ENCODE results near the gene COL18A1.
A peak's percentile ranks its signal among the peaks of the same experiment; 100 is the strongest.

Gene COL18A1

GRCh38 chr21:45481977-45482898 is 77.3 kb downstream of the COL18A1 start:
- DNase-seq: no peak

DNA sequence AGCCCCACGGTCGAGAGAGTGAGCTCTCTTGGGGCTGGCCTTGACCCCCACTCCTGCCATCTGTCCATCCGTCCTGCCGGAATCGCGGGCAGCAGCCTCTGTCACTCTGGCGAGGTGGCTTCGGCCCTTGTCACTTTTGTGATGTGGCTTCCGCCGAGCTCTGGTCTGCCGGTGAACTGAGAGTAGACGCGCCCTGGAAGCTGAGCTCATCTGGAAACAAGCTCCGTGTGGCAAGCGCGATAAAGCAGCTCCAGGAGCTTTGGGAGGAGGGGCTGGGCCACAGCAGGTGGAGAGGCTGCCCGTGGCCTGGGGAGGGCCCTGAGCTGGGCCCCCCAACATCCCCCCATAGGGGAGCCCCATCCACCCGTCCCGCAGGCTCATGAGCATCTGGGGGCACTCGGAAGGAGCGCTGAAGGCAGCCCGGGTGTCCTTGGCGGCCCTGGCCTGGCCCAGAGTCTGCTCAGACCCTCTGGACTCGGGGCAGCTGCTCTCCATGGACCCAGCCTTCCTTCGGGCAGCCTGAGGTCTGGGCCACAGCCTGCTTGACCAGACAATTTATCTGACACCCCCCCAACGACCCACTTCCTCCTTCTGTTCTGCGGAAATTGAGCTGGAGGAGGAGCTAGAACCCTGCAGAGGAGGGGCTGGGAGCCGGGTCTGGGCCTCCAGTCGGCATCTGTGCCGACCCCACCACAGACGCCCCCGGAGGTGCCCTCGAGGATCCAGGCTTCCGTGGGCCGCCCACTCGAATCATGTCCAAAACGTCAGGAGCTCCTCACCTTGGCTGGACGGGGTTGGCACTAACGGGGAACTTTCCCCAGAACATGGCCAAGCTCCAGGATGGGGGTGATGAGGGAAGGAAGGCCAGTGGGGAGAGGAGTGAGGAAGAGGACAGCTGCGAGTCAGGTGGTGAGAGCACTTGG is 78.2 kb downstream of the COL18A1 start:
- DNase-seq: peak in 1 of 2 donors; percentile 22

- no peak for DNase-seq
Observed at GRCh38 chr21:45484318-45484717, 79.4 kb downstream of the COL18A1 start.

DNA sequence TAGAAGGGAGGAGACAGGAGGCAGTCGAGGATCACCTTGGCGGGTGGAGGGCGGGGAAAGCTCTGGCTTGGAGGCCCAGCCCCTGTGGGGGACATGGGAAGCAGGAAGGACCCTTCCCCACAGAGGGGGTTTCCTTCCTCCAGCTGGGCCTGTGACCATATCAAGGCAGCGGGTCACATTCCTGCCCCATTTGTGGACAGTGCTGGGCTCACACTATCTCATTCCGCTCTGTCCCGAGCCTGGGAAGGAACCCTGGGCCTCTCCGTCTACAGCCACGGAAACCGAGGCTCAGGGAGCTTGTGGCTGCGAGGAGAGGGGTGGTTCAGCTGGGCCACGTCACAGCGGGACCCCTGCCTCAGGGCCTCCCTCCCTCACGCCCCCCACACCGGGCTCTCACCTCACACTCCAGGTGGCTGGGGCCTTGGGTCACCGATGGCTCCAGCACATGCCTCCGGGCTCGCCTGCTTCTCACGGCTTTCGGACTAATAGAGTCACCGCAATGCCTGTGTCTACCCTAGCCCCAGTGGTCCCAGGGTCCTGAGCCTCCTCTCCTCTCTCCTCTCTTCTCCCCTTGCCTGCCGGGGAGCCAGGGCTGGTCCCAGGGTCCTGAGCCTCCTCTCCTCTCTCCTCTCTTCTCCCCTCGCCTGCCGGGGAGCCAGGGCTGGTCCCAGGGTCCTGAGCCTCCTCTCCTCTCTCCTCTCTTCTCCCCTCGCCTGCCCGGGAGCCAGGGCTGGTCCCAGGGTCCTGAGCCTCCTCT is 80.9 kb downstream of the COL18A1 start:
- DNase-seq: no peak

GRCh38 chr21:45486443-45487160 is 81.6 kb downstream of the COL18A1 start:
- DNase-seq: no peak

- DNase-seq: no peak
Observed at GRCh38 chr21:45487161-45487806, 82.3 kb downstream of the COL18A1 start.

DNA sequence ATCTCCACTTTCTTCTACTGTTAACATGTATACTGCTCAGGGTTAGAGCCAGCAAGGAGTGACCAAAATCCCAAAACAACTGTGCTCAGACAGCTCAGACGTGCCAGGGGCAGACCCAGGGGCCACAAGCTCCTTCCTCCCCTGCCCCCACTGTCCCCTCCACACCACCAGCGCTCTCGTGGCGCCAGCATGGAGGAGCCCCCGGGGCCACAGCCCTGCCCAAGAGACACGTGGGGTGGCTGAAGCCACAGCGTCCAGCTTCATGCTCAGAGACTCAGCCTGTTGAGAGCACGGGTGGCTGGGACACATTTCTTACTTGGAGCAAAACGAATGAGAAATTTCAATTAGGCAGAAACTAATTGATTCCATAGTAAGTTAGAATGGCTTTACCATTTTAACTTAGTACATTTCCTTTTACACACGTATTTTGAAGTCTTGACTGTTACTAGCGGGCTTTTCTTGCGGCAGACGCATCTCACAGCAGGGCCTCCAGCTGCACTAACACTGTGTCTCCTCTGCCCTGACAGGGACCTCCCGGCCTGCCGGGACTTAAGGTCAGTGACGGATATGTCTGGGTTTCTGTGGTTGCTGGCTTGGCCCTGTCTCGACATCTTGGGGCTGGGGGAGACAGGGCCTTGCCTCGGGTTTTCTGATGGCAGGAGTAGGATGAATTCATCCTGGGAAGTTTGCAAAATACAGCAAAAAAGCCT is 83.1 kb downstream of the COL18A1 start:
- no peak for DNase-seq

- no peak for DNase-seq
Observed at GRCh38 chr21:45488931-45489721, 84.2 kb downstream of the COL18A1 start.

- no peak for DNase-seq
Observed at GRCh38 chr21:45489722-45489982, 84.7 kb downstream of the COL18A1 start.

DNA sequence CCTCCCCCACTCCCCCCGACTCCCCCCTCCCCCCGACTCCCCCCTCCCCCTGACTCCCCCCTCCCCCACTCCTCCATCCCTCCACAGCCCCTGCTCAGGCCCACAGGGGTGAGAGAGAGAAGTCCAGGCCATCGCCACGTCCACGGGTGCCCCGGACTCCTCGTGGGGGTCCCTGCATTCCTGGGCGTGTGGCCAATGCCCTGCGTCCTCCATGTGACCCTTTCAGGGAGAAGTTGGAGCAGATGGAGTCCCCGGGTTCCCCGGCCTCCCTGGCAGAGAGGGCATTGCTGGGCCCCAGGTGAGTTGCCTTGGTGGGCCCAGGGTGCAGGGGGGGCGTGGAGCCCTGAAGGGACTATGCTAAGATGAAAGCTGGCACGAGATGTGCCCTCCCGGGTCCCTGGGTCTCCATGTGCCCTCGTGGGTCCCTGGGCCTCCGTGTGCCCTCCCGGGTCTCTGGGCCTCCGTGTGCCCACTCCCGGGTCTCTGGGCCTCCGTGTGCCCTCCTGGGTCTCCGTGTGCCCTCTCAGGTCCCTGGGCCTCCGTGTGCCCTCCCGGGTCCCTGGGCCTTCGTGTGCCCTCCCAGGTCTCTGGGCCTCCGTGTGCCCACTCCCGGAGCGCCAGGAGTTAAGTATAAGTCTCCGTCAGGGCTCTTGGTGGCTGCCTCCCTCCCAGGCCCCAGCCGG is 85.2 kb downstream of the COL18A1 start:
- no peak for DNase-seq

GRCh38 chr21:45491056-45491455 is 86.1 kb downstream of the COL18A1 start:
- no peak for DNase-seq

DNA sequence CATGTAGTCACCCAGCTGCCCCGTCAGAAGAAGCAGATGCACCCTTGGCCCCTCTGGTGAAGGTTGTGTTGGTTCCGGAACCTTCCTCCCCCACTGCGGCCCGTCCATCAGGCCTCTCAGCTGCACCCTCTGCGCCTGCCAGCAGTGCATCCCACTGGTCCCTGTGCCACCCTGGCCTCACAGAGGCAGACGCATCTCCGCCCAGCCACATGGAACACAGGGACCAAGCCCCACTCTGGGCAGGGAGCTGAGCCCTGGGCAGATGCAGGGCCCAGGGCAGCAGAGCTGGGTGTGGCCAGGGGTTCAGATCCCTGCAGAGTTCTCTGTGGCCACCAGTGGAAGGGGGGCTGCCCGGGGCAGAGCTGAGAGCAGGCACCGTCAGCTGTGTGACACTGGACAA is 86.7 kb downstream of the COL18A1 start:
- DNase-seq: no peak

- no peak for DNase-seq
Observed at GRCh38 chr21:45492765-45493164, 87.8 kb downstream of the COL18A1 start.

GRCh38 chr21:45493401-45494001 is 88.5 kb downstream of the COL18A1 start:
- no peak for DNase-seq

DNA sequence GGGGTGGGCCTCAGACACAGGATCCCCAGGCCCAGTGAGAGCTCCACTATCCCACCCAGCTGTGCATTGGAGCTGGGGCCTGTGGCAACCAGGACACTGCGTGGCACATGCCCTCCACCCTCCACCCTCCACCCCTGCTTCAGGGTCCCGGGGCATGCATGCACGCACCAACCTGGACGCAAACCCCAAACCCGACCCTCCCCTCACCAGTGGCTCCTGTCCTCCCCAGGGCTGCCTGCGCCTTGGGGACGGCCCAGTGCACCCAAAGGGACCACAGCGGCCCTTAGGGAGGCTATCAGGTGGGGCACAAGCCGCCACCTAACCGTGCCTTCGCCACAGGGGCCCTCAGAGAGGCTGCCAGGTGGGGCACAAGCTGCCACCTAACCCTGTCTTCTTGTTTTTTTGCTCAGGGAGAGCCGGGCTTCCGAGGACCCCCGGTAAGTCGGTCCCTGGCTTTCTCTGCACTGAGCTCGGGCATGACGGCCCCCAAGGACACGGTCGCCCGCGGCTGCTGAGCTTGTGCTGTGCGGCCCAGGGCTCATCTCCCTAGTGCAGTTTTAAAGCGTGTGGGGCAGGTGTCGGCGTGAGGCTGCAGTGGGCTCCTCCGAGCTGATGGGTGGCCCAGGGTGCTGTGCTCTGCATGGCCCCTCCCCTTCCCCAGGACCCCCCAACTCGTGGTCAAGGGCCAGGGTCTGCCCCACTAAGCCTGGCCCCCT is 89.3 kb downstream of the COL18A1 start:
- DNase-seq: no peak

- no peak for DNase-seq
Observed at GRCh38 chr21:45494851-45495680, 90.1 kb downstream of the COL18A1 start.

GRCh38 chr21:45496151-45496967 is 91.4 kb downstream of the COL18A1 start:
- DNase-seq: no peak

Measured in inflammatory macrophage treated with lipopolysaccharide for 1 hour (primary cell).